Fibroblast of lung (primary cell): ENCODE results near the gene MIPOL1. TPM values are rescaled to one million over a fixed set of nuclear protein-coding genes. Genes with fewer than 3 reads are reported as not detected.

Source experiments
- DNase-seq, 2 donors: peaks; one replicate each; pipeline versions ENCODE4 v3.0.0 to v3.0.0-alpha.2; 2010; ENCODE audit warnings: low read depth in 2 of 2
- H2AFZ ChIP-seq: 2 replicates; pipeline ENCODE4 v1.5.1; 2012; ENCODE audit warnings: low read length, control low read depth, inconsistent platforms
- H3K27ac ChIP-seq: 2 replicates; pipeline ENCODE4 v1.5.1; 2011; ENCODE audit warnings: low read length, control low read depth; ENCODE audit not compliant: insufficient read depth
- H3K27me3 ChIP-seq: 2 replicates; pipeline ENCODE4 v1.5.1; 2011; ENCODE audit warnings: mild to moderate bottlenecking, low read length; ENCODE audit not compliant: control insufficient read depth, insufficient read depth
- H3K36me3 ChIP-seq: 2 replicates; pipeline ENCODE4 v1.5.1; 2011; ENCODE audit warnings: low read length; ENCODE audit not compliant: control insufficient read depth, insufficient read depth
- H3K4me1 ChIP-seq: 2 replicates; pipeline ENCODE4 v1.5.1; 2011; ENCODE audit warnings: low read length; ENCODE audit not compliant: control insufficient read depth, insufficient read depth; ENCODE audit errors: extremely low read depth
- H3K4me2 ChIP-seq: 2 replicates; pipeline ENCODE4 v1.5.1; 2011; ENCODE audit warnings: low read length, control low read depth; ENCODE audit not compliant: insufficient read depth; ENCODE audit errors: extremely low read depth
- H3K4me3 ChIP-seq, 4 experiments: fragments of 200-600 bp in 1 of 4; sonication (generic) in 1 of 4; replicated peaks in 1 of 4; 2 replicates each; pipeline ENCODE4 v1.5.1; 2011 to 2016; ENCODE audit warnings: low read length in 4 of 4, low read depth in 3 of 4, mild to moderate bottlenecking in 3 of 4, control low read depth in 2 of 4, inconsistent platforms in 1 of 4, mixed read lengths in 1 of 4; ENCODE audit not compliant: insufficient read depth in 1 of 4; ENCODE audit errors: control extremely low read depth in 1 of 4
- H3K79me2 ChIP-seq: 2 replicates; pipeline ENCODE4 v1.5.1; 2012; ENCODE audit warnings: mild to moderate bottlenecking, low read length, inconsistent platforms; ENCODE audit not compliant: control insufficient read depth, insufficient read depth
- H3K9ac ChIP-seq: 2 replicates; pipeline ENCODE4 v1.5.1; 2011; ENCODE audit warnings: mild to moderate bottlenecking, low read length, control low read depth; ENCODE audit not compliant: insufficient read depth
- H3K9me3 ChIP-seq: 2 replicates; pipeline ENCODE4 v1.5.1; 2012; ENCODE audit warnings: low read depth, low read length; ENCODE audit not compliant: control insufficient read depth, insufficient read depth
- H4K20me1 ChIP-seq: 2 replicates; pipeline ENCODE4 v1.5.1; 2011; ENCODE audit warnings: low read length; ENCODE audit not compliant: control insufficient read depth, insufficient read depth; ENCODE audit errors: extremely low read depth
- CTCF ChIP-seq, 2 donors: IDR thresholded peaks in 1 of 2; conservative IDR thresholded peaks in 1 of 2; 1 replicate in 1 of 2; 2 replicates in 1 of 2; pipeline ENCODE4 v1.5.1; 2011 to 2012; ENCODE audit warnings: low read length in 2 of 2, control low read depth in 1 of 2, inconsistent platforms in 1 of 2, low read depth in 1 of 2, mild to moderate bottlenecking in 1 of 2
- EZH2 ChIP-seq: IDR thresholded peaks from 2 replicates; pipeline ENCODE4 v1.5.1; 2012; ENCODE audit warnings: low read length, control low read depth, mild to moderate bottlenecking; ENCODE audit errors: missing control alignments
- polyA plus RNA-seq, 2 donors: library from polyadenylated mRNA; depleted of rRNA in 1 of 2; stranded (reverse) in 1 of 2; unstranded in 1 of 2; fragments of >200 nt; gene quantifications; 2 replicates each; pipeline ENCODE4 v1.2.1, GENCODE V29; 2011 to 2012; ENCODE audit warnings: missing spikeins in 1 of 2
- total RNA-seq: library from RNA; depleted of rRNA; stranded (reverse); fragments of >200 nt; gene quantifications from 2 replicates; pipeline ENCODE4 v1.2.1, GENCODE V29; 2014

Gene MIPOL1
- total and polyA plus RNA-seq, 2 donors (not counting 1 experiment from before 2014, with no cell fraction given), result 6.4 to 8.6 TPM

GRCh38 chr14:37237094-37237493 lies 39.4 kb downstream of the MIPOL1 start:
- TF ChIP-seq EZH2 (no peak), CTCF (conservative IDR thresholded peaks at IDR 0.05 in 1 of 2, IDR thresholded peaks at IDR 0.05 in 1 of 2; ENCODE audit: low read depth in 1 of 2, low read length in 2 of 2) (no peak)
- H2AFZ ChIP-seq, result no peak overlapping the region
- H3K4me3 ChIP-seq, result no peak overlapping the region
- H3K9me3 ChIP-seq, result no peaks in the 10 kb centered on the region
- H3K4me1 ChIP-seq, result no peaks in the 10 kb centered on the region
- no peak overlapping the region for H3K27ac ChIP-seq
- no peaks in the 10 kb centered on the region for H3K27me3 ChIP-seq
- H3K9ac ChIP-seq, result no peak overlapping the region
- no peaks in the 10 kb centered on the region for H4K20me1 ChIP-seq
- no peak for DNase-seq
- H3K36me3 ChIP-seq, result no peaks in the 10 kb centered on the region
- no peaks in the 10 kb centered on the region for H3K79me2 ChIP-seq
- no peak overlapping the region for H3K4me2 ChIP-seq

- no peak overlapping the region for H3K27ac ChIP-seq
- H3K4me1 ChIP-seq, result no peaks in the 10 kb centered on the region
- no peaks in the 10 kb centered on the region for H4K20me1 ChIP-seq
- no peaks in the 10 kb centered on the region for H3K79me2 ChIP-seq
- no peak overlapping the region for H3K9ac ChIP-seq
- no peak overlapping the region for H2AFZ ChIP-seq
- no peaks in the 10 kb centered on the region for H3K36me3 ChIP-seq
- H3K27me3 ChIP-seq, result no peaks in the 10 kb centered on the region
- H3K9me3 ChIP-seq, result no peaks in the 10 kb centered on the region
- H3K4me3 ChIP-seq, result no peak overlapping the region
- no peak overlapping the region for H3K4me2 ChIP-seq
- DNase-seq, result no peak
- no peak for TF ChIP-seq EZH2
- TF ChIP-seq CTCF (conservative IDR thresholded peaks at IDR 0.05 in 1 of 2, IDR thresholded peaks at IDR 0.05 in 1 of 2; ENCODE audit: low read depth in 1 of 2, low read length in 2 of 2), result no peak
These were observed 40.0 kb downstream of the MIPOL1 start for GRCh38 chr14:37237735-37238200.

- no peak overlapping the region for H2AFZ ChIP-seq
- no peaks in the 10 kb centered on the region for H3K27me3 ChIP-seq
- H4K20me1 ChIP-seq, result no peaks in the 10 kb centered on the region
- TF ChIP-seq CTCF (conservative IDR thresholded peaks at IDR 0.05 in 1 of 2, IDR thresholded peaks at IDR 0.05 in 1 of 2; ENCODE audit: low read depth in 1 of 2, low read length in 2 of 2) (no peak), EZH2 (no peak)
- no peak overlapping the region for H3K4me3 ChIP-seq
- H3K27ac ChIP-seq, result no peak overlapping the region
- no peaks in the 10 kb centered on the region for H3K79me2 ChIP-seq
- no peak overlapping the region for H3K9ac ChIP-seq
- DNase-seq, result no peak
- no peaks in the 10 kb centered on the region for H3K9me3 ChIP-seq
- no peaks in the 10 kb centered on the region for H3K36me3 ChIP-seq
- H3K4me1 ChIP-seq, result no peaks in the 10 kb centered on the region
- no peak overlapping the region for H3K4me2 ChIP-seq
These were observed 43.5 kb downstream of the MIPOL1 start for GRCh38 chr14:37241198-37241597.
